Urinary bladder (tissue), 4 donors: ENCODE results near the gene MAP4. TPM values are rescaled to one million over a fixed set of nuclear protein-coding genes. Genes with fewer than 3 reads are reported as not detected.

Experiments
- DNase-seq: peaks from one replicate; pipeline ENCODE4 v3.0.0-alpha.2; 2015; ENCODE audit errors: extremely low spot score
- H3K27ac ChIP-seq: one replicate; pipeline ENCODE4 v1.5.1; 2013; ENCODE audit warnings: low read depth, mild to moderate bottlenecking, moderate library complexity
- H3K36me3 ChIP-seq: one replicate; pipeline ENCODE4 v1.6.1; 2013; ENCODE audit warnings: mild to moderate bottlenecking, moderate library complexity; ENCODE audit not compliant: insufficient read depth
- H3K4me1 ChIP-seq: one replicate; pipeline ENCODE4 v1.6.1; 2013; ENCODE audit warnings: mild to moderate bottlenecking, moderate library complexity; ENCODE audit not compliant: insufficient read depth
- H3K4me3 ChIP-seq: one replicate; pipeline ENCODE4 v1.5.1; 2013; ENCODE audit warnings: low read depth, low read length
- WGBS: extraction: QIAGEN DNeasy Blood & Tissue Kit; methylation state at CpG from one replicate; pipeline ENCODE4 v1.1.7; 2013; 5-methylcytosine and 5-hydroxymethylcytosine counted together
- polyA plus RNA-seq: library from polyadenylated mRNA; stranded (reverse); fragments of 200-250 nt; gene quantifications from one replicate; pipeline ENCODE4 v1.2.3, GENCODE V29; 2013
- total RNA-seq: library from RNA; depleted of rRNA; stranded (reverse); fragments of >200 nt; gene quantifications from one replicate; pipeline ENCODE4 v1.2.3, GENCODE V29; 2014
- donor health status: healthy with polysubstance abuse.
- donor health status: healthy.

Gene MAP4
- total and polyA plus RNA-seq, 2 donors, result 120 to 186 TPM

DNA sequence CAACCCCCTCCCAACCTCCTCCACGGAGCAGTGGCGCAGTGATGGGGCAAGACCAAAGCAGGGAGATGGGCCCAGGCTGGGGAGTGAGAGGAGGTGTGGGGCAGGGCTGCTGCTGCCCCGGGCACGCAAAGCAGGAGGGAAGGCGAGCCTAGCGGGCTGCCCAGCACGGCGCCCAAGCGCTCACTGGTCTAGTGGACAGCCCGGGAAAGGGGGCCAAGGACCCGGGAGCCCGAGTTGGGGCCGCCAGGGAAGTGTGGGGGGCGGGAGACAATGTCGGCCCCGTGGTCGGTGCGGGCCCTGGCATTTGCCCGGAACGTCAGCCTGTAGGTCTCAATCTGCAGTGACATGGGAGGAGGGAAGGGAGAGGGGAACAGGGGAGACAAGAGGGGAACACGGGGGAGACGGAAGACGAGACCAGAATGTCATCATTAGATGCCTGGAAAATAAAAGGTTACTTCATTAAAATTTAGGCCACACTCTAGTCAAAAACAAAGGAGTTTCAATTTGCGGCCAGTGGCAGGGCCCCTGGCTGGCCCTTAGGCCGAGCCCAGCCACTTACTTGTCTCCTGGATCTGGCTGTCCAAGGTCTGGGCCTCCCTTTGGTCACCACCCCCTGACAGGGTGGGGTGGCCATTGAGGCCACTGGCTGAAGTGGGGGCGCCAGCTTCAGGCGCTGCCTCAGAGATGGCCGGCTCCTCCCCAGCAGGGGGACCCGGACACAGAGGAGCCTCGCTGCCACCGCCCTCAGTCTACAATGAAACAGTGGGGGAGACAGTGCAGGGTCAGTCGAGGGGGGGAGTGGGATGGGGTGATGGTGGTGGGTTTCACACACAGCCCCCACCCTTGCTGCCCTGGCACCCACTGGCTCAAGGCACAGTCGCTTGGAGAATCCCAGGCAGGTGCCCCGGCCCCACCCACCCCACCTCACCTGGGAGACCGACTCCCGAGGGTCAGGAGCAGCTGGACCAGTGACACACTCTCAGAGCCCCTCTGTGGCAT lies 163.3 kb downstream of the MAP4 start:
- H3K36me3 ChIP-seq, result no peaks in the 10 kb centered on the region
- H3K4me3 ChIP-seq, result no peak overlapping the region
- no peak for DNase-seq
- 86% methylated on average over 36 of the region's 36 CpGs for WGBS
- H3K27ac ChIP-seq, result no peak overlapping the region
- H3K4me1 ChIP-seq, result no peaks in the 10 kb centered on the region

DNA sequence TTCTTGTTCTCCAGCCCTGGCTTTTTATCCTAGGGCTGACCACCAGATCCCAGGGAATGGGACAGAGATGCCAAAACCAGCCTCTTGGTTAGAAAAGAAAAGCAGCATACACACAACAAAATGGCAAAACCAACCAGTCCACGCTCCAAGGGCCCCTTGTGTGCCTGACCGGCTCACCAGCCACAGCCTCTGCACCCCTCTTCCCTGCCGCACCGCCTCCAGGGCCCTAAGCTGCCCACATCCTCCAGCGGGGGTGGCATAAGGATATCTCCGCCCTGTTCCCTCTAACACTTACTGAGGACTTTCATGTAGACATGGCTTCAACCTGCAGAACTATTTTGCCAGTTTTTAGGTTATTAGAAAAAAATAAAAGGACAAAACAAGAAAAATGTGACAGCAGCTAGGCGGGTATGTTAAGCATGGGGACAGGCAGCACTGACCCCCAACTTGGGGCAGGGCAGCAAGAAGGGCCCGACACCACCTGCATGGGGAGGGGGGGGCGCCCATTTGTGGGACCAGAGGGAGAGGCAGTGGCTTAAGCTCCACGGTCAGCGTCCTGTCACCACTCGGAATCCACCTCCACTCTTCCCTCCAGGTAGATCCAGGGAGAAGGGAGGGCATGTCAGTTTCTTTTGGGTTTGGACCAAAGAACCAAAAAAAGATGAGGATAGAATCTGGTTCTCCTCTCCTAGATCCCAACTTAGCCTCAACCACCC lies 164.2 kb downstream of the MAP4 start:
- Histone ChIP-seq H3K4me3 (no peak overlapping the region), H3K36me3 (no peaks in the 10 kb centered on the region), H3K27ac (no peak overlapping the region), H3K4me1 (no peaks in the 10 kb centered on the region)
- no peak for DNase-seq
- 88% methylated on average over 12 of the region's 12 CpGs for WGBS

DNA sequence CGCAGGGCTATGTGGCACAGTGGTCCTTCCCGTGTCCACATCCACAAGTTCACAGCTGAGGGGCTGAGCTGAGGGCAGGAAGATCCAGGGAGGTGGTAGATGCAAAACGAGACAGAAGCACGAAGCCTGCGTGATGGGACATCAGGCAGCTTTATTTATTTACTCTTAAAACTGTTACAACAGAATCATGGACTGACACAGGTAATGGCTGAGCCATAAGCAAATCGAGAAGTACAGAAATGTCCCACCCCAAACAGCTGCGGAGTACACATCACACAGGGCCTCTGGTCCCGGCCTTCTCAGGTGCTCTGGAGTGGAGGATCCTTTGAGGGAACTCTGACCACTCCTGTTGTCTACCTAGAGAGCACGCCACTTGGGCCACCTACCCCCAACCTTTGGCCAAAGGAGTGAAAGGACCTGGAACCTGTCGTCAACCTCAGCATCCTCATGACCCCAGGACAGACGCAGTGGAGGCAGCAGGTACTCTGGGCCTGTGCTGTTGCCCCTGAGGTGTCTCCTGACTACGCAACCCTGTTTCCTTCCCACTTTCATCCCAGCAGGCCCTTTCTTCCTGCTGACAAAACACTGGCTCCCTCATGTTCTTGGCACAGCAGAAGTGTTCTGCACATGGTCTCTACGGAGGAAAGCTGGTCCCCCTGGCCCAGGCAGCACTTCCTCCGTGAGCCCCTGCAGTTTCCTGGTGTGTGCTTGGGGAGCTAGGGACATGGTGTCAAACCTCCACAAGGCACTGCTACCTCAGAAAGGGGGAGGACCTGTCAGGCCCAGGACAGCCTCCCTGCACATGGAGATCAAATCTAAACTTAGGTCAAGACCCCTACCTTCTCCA lies 165.4 kb downstream of the MAP4 start:
- Histone ChIP-seq H3K4me1 (no peaks in the 10 kb centered on the region), H3K27ac (no peak overlapping the region), H3K4me3 (no peak overlapping the region), H3K36me3 (peaks cover 9% of the 10 kb centered on the region)
- 71% methylated on average over 14 of the region's 14 CpGs for WGBS
- no peak for DNase-seq

DNA sequence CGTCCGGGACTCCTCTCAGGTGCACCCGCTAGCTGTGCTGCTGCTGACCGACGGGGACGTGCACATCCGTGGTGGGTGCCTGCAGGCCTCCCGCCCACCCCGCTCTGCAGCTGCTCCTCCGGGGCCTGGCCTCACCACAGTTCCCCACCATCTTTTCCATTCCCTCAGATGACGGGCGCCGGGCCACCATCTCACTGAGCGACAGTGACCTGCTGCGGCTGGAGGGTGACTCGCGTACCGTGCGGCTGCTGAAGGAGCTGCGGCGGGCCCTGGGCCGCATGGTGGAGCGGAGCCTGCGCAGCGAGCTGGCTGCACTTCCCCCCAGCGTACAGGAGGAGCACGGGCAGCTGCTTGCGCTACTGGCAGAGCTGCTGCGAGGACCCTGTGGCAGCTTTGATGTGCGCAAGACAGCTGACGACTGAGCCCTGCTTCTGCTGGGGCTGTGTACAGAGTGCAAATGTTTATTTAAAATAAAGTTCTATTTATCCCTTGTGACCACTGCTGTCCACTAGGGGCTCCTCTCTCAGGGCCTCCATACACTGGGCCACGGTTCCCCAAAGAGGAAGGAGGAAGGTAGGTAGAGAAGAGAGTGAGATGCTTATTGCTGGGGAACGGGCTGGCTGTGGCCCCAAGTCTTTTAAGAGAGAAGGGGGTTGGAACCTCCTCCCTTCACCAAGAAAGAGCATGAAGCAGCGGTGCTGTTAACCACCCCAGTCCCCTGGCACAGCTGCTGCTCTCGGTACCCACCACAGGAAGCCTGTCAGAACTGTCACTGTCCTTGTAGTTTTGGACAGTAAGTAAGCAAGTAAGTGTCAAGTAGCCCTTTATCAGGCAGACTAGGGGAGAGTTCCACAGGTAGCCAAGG lies 166.3 kb downstream of the MAP4 start:
- DNase-seq, result no peak
- no peaks in the 10 kb centered on the region for H3K4me1 ChIP-seq
- H3K27ac ChIP-seq, result no peak overlapping the region
- H3K4me3 ChIP-seq, result no peak overlapping the region
- peaks cover 10% of the 10 kb centered on the region for H3K36me3 ChIP-seq
- 80% methylated on average over 35 of the region's 35 CpGs for WGBS

DNA sequence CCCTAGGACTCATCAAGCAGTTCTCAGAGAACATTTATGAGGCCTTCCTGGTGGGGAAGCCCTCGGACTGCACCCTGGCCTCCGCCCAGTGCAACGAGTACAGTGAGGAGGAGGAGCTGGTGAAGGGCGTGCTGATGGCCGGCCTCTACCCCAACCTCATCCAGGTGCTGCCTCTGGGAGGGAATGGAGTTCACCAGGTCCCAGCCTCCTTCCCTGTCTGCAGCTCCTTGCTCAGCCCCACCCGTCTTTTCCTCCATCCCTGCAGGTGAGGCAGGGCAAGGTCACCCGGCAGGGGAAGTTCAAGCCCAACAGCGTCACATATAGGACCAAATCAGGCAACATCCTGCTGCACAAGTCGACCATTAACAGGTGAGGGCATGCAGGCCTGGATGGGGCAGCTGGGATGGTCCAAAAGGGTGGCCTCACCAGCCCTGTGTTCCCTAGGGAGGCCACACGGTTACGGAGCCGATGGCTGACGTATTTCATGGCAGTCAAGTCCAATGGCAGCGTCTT lies 167.0 kb downstream of the MAP4 start:
- 79% methylated on average over 14 of the region's 14 CpGs for WGBS
- no peak for DNase-seq
- peaks cover 10% of the 10 kb centered on the region for H3K36me3 ChIP-seq
- no peak overlapping the region for H3K27ac ChIP-seq
- no peaks in the 10 kb centered on the region for H3K4me1 ChIP-seq
- H3K4me3 ChIP-seq, result no peak overlapping the region

DNA sequence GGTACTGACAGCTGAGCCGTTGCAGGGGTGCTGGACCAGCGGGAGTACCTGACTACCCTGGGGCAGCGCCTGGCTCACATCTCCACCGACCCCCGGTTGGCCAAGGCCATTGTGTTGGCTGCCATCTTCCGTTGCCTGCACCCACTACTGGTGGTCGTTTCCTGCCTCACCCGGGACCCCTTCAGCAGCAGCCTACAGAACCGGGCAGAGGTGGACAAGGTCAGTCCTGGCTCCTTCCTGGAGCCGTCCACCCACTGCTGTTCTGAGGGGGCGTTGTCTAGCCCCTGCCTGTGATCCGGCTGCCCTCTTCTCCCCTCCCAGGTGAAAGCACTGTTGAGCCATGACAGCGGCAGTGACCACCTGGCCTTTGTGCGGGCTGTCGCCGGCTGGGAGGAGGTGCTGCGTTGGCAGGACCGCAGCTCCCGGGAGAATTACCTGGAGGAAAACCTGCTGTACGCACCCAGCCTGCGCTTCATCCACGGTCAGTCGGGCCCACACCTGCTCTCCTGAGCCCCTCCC lies 167.6 kb downstream of the MAP4 start:
- peaks cover 10% of the 10 kb centered on the region for H3K36me3 ChIP-seq
- no peak overlapping the region for H3K4me3 ChIP-seq
- H3K27ac ChIP-seq, result no peak overlapping the region
- DNase-seq, result no peak
- H3K4me1 ChIP-seq, result no peaks in the 10 kb centered on the region
- WGBS, result 85% methylated on average over 23 of the region's 23 CpGs

DNA sequence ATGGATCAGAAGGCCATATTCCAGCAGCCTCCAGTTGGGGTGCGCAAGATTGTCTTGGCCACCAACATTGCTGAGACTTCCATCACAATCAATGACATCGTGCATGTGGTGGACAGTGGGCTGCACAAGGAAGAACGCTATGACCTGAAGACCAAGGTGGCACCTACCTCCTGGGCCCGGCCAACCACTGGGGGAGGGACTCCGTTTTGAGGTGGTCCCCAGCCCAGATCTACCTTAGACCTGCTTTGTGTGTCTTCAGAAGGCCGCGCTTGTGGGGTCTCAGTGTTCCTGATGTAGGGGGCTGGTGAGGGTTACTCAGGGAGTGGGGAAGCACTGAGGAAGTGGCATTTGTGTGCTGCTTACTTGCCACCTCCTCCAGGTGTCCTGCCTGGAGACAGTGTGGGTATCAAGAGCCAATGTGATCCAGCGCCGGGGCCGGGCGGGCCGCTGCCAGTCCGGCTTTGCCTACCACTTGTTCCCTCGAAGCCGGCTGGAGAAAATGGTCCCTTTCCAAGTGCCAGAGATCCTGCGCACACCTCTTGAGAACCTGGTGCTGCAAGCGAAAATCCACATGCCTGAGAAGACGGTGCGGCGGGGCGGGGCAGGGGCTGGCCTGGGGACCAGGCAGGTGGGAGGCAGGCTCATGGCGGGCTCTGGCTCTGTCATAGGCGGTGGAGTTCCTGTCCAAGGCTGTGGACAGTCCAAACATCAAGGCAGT lies 168.3 kb downstream of the MAP4 start:
- DNase-seq, result no peak
- no peak overlapping the region for H3K27ac ChIP-seq
- 93% methylated on average over 23 of the region's 23 CpGs for WGBS
- H3K4me1 ChIP-seq, result no peaks in the 10 kb centered on the region
- H3K36me3 ChIP-seq, result peaks cover 10% of the 10 kb centered on the region
- no peak overlapping the region for H3K4me3 ChIP-seq

DNA sequence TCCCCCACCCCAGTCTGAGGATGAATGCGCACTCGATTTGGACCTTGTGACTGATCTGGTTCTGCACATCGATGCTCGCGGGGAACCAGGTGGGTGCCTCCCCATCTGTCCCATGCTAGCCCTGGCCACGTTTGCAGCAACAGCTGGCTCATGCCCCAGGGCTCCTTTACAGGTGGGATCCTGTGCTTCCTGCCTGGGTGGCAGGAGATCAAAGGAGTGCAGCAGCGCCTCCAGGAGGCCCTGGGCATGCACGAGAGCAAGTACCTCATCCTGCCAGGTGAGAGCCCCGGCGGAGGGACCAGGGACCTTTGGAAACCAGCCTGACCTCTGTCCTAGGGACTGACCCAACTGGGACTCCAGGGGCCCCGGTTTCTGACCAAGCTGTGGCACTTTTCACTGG lies 169.0 kb downstream of the MAP4 start:
- no peak for DNase-seq
- H3K27ac ChIP-seq, result no peak overlapping the region
- peaks cover 10% of the 10 kb centered on the region for H3K36me3 ChIP-seq

DNA sequence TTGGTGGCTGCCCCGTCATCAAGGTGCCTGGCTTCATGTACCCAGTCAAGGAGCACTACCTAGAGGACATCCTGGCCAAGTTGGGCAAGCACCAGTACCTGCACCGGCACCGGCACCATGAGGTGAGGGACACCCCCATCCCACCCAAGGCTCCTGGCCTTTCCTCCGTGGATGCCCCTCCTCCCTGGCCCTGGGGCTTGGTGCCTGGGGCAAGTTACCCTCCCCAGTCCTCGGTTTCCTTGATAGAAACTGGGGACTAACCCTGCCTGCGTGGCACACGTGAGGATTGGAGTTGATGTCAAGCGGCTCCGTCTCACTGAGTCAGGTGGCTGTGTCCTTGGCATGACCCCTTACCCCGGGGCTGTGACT lies 169.4 kb downstream of the MAP4 start:
- WGBS, result 86% methylated on average over 10 of the region's 10 CpGs
- Histone ChIP-seq H3K4me3 (no peak overlapping the region), H3K27ac (no peak overlapping the region), H3K36me3 (peaks cover 10% of the 10 kb centered on the region), H3K4me1 (no peaks in the 10 kb centered on the region)
- no peak for DNase-seq

More for the DNA sequence above, 169.0 kb downstream of the MAP4 start:
- no peak overlapping the region for H3K4me3 ChIP-seq
- H3K4me1 ChIP-seq, result no peaks in the 10 kb centered on the region
- 90% methylated on average over 11 of the region's 11 CpGs for WGBS

DNA sequence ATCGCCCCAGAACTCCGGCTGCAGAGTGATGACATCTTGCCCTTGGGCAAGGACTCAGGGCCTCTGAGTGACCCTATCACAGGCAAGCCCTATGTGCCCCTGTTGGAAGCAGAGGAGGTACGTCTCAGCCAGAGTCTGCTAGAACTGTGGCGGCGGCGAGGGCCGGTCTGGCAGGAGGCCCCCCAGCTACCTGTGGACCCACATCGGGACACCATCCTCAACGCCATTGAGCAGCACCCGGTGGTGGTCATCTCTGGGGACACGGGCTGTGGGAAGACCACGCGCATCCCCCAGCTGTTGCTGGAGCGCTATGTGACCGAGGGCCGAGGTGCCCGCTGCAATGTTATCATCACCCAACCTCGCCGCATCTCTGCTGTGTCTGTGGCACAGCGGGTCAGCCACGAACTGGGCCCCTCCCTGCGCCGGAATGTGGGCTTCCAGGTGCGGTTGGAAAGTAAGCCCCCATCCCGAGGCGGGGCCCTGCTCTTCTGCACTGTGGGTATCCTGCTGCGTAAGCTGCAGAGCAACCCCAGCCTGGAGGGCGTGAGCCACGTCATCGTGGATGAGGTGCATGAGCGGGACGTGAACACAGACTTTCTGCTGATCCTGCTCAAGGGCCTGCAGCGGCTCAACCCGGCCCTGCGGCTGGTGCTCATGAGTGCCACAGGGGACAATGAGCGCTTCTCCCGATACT lies 169.9 kb downstream of the MAP4 start:
- Histone ChIP-seq H3K4me1 (no peaks in the 10 kb centered on the region), H3K4me3 (no peak overlapping the region), H3K27ac (no peak overlapping the region), H3K36me3 (peaks cover 10% of the 10 kb centered on the region)
- DNase-seq, result no peak
- WGBS, result 91% methylated on average over 37 of the region's 37 CpGs

DNA sequence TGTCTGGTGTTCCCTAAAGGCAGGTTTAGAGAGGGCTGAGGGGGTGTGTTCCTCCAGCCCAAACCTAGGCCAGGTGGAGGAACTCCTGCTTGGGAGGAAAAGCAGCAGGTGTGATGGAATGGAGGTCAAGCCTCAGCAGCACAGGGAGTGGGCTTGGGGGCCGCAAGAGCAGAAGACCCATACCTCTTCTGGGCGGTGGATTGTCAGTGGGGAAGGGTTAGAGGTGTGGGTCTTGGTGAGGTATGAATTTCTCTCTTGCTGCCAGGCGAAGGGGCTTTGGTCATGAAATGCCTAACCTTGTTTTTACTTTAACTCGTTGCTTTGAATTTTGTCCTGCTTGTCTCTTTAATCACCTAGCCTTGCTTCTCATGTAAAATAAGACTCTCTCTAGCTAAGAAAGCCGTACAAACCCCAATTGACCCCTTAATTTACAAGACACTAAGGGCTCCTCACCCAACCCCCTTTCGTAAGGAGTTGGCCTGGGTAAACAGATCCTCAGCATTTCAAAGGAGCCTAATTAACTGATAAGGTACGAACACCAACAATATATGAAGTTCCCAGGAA lies 174.3 kb downstream of the MAP4 start:
- no peaks in the 10 kb centered on the region for H3K4me1 ChIP-seq
- no peak overlapping the region for H3K4me3 ChIP-seq
- DNase-seq, result no peak
- peaks cover 9% of the 10 kb centered on the region for H3K36me3 ChIP-seq
- 69% methylated on average over 7 of the region's 7 CpGs for WGBS
- H3K27ac ChIP-seq, result no peak overlapping the region
